HK-2 (cell line): Measurements from ENCODE around the gene OR6B2.
"Not testable (repeated sequence)": the region's sequence is repeated elsewhere in the genome, so short reads cannot be mapped to it uniquely, and the experiment has no call there.

Source experiments
- DNase-seq: peaks from one replicate; pipeline ENCODE4 v3.0.0-alpha.2; 2018; ENCODE audit not compliant: unreplicated experiment

Gene OR6B2

DNA sequence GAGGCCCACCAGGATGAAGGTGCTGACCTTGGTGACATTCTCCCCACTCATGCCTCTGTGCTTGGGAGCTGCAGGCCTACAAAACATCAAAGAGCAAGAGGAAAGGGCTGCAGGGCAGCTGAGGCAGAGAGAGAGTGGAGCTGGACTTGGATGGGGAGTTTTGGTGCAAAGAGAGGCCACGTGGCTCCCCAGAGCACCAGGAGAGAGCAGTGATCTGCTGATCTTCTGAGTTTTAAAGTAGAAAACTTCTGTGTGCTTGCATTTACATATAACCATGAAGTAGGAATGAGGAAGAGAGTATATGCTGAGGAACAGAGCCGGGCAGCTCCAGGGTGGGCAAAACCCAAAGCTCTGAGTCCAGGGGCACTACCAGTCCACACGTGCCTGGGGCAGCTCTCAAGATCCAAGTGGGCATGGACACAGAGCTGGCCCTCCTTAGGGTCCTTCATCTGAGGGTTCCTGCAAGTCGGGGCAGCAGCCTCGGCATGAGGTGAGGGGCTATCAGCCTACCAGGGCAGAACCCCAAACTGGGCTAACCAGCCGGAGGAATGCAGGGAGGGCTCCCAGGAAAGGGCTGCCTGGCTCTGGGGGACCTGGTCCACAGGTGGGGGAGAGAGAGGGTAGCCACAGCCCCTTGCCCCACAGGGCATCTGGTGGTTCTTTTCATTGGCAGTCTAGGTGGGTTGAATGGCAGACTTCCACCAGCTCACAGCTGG lies at the start of gene OR6B2:
TSS of gene OR6B2 (minus strand) at position 51 of the 716 bp plus-strand sequence. CDS start at position 51, 0 bp downstream.
- no peak for DNase-seq

DNA sequence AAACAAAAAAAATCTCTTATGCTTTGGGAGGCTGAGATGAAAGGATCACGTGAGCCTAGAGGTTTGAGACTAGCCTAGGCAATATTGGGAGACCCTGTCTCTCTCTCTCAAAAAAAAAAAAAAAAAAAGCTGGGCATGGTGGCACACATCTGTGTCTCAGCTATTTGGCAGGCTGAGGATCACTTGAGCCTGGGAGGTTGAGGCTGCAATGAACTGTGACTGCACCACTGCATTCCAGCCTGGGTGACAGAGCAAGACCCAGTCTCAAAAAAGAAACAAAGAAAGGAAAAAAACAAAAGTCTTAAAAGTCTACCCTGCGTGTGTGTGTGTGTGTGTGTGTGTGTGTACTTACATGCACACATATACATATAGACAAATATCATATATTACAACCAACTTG lies 48.4 kb upstream of the OR6B2 start:
- DNase-seq, result no peak

DNA sequence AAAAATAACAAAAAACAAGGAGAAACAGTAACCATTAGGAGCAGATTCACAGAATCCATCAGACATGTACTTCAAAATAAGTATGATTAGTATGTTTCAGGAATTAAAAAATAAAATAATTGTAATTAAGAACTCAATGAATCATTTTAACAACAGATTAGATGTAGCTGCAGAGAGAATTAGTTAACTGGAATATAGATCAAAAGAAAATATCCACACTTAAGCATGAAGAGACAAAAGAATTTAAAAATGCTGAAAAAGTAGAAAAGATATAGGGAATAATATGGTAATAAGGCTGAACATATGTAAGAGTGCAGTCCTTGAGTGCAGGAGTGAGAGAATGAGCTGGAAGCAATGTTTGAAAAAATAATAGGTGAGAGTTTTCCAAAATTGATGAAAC lies 47.2 kb upstream of the OR6B2 start:
- DNase-seq, result no peak

DNA sequence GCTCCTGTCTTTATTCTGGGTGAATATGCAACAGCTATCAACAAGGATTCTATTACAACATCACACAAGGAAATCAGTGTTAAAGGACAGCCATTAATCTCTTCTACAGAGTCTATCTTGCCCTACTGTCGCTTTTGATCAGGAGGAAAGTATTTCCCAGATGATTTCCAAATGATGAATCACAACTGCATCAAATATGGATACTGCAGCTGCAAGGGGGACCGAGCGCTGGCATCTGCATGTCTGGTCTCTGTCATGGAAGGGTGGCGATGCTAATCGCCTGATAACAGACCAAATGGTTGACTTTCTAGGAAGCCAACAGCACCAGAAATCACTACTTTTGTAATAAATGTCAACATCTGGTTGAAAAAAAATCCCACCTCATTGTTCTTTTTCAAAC lies 44.3 kb upstream of the OR6B2 start:
- no peak for DNase-seq

DNA sequence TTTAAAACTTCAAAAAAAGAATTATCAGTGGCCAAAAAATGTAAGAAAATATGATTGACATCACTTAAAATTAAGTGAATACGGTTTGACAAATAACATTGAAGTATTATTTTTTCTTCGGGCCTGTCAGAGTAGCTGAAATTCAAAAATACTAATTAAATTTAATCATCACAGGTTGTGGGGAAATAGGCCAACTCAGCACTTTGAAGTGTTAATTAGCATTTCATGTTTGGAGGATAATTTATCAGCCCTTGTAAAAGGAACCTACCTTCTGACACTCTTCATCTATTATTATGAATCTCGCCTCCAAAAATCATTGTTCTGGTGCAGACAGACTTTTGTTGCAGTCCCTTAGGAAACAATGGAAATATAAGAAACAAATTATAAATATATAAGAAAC lies 40.7 kb upstream of the OR6B2 start:
- DNase-seq, result no peak

DNA sequence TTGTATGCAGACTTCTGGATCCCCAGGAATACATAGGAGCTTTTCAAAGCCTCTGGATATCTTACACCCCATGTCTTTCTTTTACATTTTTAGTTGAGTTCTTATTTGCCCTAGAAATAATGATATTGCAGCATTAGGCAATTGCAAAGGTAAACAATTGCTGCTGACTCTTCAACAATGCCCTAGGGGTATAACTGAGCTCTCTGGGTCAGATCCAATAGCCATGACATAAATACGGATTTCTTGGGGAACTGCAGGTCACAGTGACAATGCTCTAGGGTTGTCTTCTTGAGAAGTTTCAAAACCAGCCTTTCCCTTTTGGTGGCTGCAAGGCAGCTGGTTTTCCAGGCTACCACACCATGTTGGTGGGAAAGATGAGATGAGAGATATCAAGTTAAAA lies 39.6 kb upstream of the OR6B2 start:
- no peak for DNase-seq

DNA sequence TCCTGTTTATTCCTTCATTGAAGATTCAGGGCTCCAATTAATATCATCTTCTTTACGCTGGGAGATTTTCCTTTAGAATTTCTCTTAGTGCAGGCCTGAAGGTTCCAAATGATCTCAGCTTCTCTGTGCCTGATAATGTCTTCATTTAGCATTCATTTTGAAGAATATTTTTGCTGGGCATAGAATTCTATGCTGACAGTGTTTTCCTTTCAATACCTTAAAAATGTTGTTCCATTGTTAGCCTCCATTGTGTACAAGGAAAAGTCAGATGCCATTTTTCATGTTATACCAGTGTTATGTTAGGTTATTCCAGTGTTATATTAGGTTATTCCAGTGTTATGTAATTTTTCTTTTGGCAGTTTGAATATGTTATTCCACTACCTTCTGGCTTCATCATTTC lies 38.0 kb upstream of the OR6B2 start:
- no peak for DNase-seq

DNA sequence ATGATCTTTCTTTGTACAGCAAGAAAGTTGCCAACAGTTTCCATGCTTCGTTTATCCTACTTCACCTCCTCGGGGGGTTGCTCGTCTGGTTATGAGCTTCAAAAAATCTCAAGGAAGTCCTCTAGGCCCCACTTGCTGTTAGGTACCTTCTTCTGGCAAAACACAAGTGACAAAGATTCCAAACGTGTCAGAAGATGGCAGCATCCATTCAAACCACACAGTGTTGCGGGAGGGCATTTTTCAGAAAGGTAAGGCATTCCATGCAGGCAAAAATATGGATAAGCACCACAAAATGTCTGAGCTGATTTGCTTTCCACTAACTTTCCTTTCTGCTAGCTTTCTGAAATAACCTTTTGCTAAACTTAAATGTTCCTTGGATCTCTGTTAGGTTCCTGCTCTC lies 36.3 kb upstream of the OR6B2 start:
- DNase-seq, result no peak

DNA sequence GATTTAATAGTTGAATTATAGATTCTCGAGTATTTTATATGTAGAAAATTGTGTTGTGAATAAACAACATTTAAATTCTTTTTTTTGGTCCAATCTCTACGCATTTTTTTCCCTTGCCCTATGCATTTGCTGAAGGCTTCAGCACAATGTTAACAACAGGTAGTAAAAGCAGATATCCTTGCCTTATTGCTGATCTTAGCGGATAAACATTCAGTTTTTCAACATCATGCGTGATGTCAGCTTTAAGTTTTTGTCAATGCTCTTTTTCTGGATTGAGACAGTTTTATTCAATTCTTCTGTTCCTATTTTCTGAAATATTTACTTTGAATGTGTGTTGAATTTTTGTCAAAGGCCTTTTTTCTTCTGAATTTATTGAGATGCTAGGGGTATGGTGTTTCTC lies 34.7 kb upstream of the OR6B2 start:
- no peak for DNase-seq

DNA sequence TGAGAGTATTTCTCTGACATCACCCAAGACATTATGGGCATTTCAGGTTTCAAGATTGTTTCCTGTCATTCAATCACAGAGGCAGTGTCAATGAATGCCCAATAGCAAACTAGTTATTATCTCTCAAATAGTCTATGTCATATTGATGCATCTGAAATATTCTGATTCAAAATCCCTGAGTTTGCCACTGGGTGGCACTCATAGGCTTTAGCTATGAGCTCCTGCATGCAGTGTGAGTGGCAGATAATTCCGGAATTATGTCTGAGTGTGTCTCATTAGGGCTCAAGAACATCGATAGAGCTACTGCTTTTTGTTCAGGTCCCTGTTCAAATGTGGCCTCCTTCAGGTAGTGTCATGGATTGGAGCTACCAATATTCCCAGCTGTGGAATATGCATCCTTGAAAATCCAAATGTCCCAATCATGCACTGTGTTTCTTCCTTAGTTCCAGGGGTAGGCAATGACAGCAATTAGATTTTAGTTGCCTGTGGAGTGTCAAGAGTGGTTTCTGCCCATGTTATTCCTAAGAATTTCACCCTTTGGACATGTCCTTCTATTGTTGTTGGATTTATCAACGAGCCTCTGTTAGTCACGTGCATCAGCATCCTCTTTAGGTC lies 30.9 kb upstream of the OR6B2 start:
- DNase-seq, result peak; percentile 21

DNA sequence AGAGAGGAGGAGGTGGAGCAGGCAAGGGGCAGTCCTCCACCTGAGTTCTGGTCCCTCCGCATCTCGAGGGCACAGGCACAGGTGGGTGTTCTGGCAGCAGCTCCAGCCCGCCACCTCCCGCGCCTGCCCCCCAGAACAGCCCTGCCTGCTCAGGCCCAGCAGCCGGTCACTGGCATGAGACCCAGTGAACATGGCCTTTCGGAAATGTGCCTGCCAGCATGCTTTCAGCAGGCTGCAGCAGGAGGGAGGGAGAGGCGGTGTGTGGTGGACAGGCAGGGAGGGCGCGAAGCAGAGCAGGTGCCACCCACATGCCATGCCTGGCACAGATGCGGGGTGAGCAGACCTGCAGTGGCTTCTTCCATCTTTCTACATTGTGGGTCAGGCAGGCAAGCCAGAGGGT lies 26.4 kb upstream of the OR6B2 start:
- DNase-seq, result no peak

DNA sequence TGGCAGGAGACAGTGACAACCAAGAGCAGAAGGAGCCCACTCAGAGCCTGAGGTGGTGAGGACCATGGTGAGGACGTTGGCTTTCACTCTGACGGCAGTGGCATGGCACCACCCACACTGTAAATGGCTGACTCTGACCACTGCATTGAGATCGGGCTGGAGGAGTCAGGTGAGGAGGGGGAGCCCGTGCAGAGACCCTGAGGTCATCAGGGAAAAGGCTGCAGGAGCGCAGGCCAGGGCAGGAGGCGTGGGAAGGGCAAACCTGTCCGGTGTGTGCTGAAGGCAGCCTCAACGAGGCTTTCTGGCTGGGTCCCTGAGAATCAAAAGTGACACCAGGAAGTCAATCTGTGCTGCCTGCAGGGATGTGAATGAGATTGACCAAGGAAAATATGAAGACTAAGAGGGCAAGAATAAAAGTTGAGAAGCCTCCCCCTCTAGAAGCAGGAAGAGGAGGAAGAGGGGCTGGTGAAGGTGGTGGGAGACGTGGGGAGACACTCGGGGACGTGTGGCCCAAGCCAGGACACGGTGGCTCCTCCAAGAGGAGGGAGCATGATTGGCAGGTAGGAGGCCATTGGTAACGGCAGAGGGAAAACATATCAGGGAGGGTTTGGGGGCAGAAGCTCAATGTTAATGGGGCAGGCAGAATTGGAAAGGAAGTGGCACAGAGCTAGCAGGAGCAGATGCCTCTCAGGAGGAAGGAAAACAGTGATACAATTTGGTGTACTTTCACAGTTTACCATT lies 25.1 kb upstream of the OR6B2 start:
- no peak for DNase-seq

DNA sequence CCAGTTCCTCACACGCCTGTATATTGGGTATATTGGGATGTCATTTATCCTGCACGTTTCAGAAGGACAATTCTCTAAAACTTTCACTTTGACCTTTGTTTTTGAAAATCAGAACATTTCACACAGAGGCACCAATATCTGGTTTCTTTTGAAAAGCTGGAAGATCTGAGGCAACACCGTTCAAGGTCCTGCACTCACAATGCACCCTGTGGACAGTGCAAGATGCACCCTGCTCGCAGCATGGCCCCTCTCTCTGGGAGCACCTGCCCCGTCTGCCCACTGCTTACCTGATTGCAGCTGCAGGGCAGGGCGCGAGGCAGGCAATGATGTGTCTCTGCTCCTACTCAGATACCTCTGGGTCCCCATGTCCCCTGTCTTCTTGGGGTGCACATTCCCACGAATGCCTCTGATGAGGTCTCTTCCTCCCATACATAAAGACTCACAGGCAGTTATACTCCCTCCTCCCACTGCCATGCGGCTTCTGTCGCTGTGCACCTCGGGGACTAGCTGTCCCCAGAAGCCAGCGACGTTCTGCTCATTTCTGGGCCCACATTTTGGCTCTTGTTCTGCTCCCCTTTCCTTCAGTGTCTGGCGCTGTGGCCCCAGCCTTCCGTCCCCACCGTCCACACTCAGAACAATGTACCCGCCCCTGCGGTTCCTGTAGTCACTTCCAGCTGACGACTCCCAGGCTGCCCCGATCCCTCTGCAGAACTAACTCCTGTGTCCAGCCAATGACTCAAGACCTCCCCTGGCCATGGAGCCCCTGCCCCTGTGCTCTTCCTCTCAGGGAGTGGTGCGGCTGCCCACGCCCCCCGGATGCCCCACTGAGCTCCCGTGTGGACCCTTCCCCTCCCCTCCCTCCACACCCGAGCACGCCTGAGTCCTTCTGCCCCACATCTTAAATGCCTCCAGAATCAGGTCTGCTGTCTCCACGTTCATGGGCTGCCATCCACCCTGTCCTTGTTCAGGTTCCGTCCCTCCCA lies 23.2 kb upstream of the OR6B2 start, which contains the start of gene OR6B3:
TSS of gene OR6B3 (minus strand) at position 349 of the 983 bp plus-strand sequence.
- no peak for DNase-seq

DNA sequence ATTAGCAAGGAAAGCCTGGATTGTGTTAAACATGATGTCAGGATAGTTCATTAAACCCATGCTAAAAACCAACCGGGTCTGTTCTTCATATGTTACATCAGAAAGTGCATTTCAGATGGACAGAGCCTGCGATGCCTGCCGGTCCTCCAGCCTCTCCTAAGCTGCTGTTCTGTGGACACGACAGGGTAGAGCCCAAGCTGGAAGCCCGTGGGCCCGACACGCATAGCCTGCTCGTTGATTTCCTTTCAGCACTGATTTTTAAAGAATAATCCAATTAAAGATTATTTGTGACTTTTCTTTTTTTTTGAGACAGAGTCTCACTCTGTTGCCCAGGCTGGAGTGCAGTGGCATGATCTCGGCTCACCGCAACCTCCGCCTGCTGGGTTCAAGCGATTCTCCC lies 22.3 kb upstream of the OR6B2 start:
- no peak for DNase-seq

DNA sequence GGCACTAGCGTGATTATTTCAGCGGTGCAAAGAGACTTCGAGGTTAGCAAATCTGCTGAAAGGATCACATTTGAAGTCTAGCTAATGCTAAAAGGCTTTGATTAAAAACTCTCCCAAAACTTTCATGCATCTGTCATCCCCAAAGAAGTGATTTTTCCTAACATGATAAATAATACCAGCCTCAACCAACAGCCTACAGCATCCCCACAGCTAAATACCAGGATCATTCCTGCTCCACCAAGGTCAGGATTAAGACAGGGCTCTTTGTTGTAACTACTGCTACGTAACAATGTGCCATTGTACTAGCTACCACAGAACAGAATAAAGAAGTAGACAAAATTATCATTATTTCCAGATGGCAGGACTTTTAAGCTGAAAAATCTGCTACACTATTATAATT lies 21.5 kb upstream of the OR6B2 start:
- DNase-seq, result no peak

DNA sequence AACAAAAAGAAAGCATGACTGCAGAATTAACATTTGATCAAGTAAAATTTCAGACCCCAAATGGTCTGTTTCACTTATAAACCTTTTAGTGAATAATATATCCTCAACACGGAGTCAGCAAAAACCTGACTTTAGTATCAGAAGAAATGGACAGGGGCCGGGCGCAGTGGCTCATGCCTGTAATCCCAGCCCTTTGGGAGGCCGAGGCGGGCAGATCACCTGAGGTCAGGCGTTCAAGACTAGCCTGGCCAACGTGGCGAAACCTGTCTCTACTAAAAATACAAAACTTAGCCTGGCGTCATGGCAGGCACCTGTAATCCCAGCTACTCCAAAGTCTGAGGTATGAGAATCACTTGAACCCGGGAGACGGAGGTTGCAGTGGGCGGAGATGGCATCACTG lies 20.0 kb upstream of the OR6B2 start:
- DNase-seq, result no peak

DNA sequence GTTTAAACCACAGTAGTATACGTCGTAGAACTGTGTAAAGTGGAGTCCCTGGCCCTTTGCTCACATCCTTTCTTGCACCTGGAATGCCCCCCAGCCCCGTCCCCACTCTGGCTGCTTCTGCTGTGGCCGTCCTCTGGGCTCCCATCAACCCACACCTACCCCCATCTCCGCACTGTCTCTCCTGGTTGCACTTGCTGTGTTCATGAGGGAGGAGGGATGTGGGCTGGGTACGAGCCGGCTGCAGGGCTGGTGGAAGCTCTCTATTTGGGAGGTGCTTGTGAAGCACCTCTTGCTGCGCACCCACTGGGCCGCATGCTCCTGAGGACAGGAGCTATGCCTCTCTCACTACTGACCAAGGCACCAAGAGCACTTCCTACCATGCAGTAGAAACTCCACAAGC lies 18.0 kb upstream of the OR6B2 start:
- no peak for DNase-seq

DNA sequence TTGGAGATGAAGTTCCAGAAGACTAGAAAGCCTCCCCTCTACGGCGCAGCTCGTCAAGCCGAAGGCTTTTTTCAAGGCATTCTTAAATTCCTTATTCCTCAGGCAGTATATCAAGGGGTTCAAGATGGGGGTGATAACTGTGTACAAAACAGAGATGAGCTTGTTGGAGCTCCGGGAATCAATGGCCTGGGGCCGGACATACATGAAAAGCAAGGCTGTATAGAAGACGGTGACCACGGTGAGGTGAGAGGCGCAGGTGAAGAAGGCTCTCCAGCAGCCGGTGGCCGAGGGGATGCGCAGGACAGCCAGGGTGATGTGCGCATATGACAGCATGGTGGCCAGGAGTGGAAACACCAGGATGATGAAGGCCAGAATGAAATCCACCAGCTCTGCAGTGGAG lies 14.9 kb upstream of the OR6B2 start:
- DNase-seq, result no peak

DNA sequence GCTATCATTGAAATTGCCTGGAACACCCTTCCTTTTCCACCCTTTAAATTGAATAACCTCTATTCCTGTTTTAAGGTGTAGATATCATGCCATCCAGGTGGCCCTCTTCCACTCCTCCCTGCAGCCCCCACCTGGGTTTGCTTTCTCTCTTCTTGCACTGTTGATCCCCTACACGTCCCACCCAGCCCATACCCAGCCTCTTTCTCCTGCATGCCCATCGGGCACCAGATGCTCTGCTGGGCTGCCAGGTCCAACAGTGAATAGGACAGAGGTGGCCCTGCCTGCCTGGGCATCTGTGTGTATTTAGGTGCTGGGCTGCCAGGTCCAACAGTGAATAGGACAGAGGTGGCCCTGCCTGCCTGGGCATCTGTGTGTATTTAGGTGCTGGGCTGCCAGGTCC lies 13.9 kb upstream of the OR6B2 start:
- DNase-seq, result not testable (repeated sequence)

DNA sequence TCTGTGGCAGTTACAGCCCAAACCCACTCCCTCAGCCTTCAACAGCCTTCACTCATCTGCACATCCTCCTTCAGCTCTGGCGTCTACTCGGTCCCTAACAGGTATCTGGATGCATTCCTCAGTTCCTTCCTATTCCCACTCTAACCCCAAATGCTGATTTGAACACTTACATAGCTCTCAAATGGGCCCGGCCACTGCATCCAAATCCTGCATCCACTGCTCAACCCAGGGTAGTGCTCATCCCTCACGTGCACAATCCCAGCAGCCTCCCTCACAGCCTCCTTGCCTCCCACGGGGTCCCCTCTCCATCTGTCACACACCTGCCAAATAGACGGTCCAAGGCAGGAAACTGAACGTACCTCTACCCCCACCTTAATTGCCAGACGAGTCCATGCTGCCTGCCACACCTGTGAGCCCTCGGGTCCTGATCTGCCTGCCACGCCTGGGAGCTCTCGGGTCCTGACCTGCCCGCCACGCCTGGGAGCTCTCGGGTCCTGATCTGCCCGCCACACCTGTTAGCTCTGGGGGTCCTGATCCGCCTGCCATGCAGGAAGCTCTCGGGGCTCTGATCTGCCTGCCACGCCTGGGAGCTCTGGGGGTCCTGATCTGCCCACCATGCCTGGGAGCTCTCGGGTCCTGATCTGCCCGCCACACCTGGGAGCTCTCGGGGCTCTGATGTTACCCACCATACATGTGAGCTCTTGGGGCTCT lies 13.2 kb upstream of the OR6B2 start:
- no peak for DNase-seq

DNA sequence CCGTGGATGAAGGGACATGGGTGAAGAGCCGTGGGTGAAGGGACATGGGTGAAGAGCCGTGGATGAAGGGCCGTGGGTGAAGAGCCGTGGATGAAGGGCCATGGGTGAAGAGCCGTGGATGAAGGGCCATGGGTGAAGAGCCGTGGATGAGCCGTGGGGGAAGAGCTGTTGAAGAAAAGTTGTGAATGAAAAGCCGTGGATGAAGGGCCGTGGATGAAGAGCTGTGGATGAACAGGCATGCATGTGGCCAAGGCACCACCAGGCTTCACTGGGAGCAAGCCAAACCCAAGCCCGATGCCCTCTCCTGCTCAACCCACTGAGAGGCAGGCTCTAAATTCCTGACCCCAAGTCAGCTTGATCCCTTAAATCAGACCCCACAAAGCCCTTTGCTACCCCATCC lies 12.5 kb upstream of the OR6B2 start:
- DNase-seq, result no peak
